Right atrium auricular region (tissue), 2 donors: Measurements from ENCODE around the gene CSRNP3. TPM values are rescaled to one million over a fixed set of nuclear protein-coding genes. Genes with fewer than 3 reads are reported as not detected.
A peak's percentile ranks its signal among the peaks of the same experiment; 100 is the strongest.

Experiments used
- DNase-seq: peaks from one replicate; pipeline ENCODE4 v3.0.0-alpha.2; 2019; ENCODE audit warnings: low spot score
- H3K27ac ChIP-seq, 2 donors: fragments of 200-600 bp; sonication (generic); 1 replicate in 1 of 2; 2 replicates in 1 of 2; pipeline ENCODE4 v1.5.1; 2016 to 2019
- H3K27me3 ChIP-seq, 2 donors: fragments of 200-600 bp; sonication (generic); one replicate each; pipeline versions ENCODE4 v1.5.1 to v1.6.0; 2017 to 2019
- H3K36me3 ChIP-seq: fragments of 200-600 bp; sonication (generic); one replicate; pipeline ENCODE4 v1.5.1; 2016
- H3K4me1 ChIP-seq, 2 donors: fragments of 200-600 bp; sonication (generic); one replicate each; pipeline versions ENCODE4 v1.5.1 to v1.6.0; 2017 to 2019
- H3K4me3 ChIP-seq, 2 donors: fragments of 200-600 bp; sonication (generic); 1 replicate in 1 of 2; 2 replicates in 1 of 2; pipeline ENCODE4 v1.5.1; 2017 to 2019; ENCODE audit warnings: mild to moderate bottlenecking in 1 of 2, moderate library complexity in 1 of 2
- H3K9me3 ChIP-seq, 2 donors: fragments of 200-600 bp; sonication (generic); one replicate each; pipeline ENCODE4 v1.5.1; 2019
- total RNA-seq, 2 donors: library from RNA; depleted of rRNA; stranded (reverse); fragments of >200 nt; gene quantifications; one replicate each; pipeline ENCODE4 v1.1.0, GENCODE V29; 2016
- TF ChIP-seq, protein P1 (sequence below), 2 donors: fragments of 200-600 bp; sonication (generic); IDR thresholded peaks; one replicate each; pipeline ENCODE4 v1.5.1; 2019; ENCODE audit warnings: antibody characterized with exemption in 2 of 2

CSRNP3 gene
- total RNA-seq, 2 donors from 2014 or later, result 1.3 to 4.5 TPM

GRCh38 chr2:165470361-165470760 is 863 bp downstream of the CSRNP3 start:
- H3K36me3 ChIP-seq, result no peaks in the 10 kb centered on the region

GRCh38 chr2:165471349-165471950 is 2.0 kb downstream of the CSRNP3 start:
- Histone ChIP-seq H3K36me3 (no peaks in the 10 kb centered on the region), H3K27ac (no peak overlapping the region), H3K9me3 (no peaks in the 10 kb centered on the region), H3K4me1 (no peaks in the 10 kb centered on the region), H3K4me3 (peak overlapping the region in 1 of 2 donors; percentile 14), H3K27me3 (no peaks in the 10 kb centered on the region)
- DNase-seq, result no peak
- TF ChIP-seq, protein P1, sequence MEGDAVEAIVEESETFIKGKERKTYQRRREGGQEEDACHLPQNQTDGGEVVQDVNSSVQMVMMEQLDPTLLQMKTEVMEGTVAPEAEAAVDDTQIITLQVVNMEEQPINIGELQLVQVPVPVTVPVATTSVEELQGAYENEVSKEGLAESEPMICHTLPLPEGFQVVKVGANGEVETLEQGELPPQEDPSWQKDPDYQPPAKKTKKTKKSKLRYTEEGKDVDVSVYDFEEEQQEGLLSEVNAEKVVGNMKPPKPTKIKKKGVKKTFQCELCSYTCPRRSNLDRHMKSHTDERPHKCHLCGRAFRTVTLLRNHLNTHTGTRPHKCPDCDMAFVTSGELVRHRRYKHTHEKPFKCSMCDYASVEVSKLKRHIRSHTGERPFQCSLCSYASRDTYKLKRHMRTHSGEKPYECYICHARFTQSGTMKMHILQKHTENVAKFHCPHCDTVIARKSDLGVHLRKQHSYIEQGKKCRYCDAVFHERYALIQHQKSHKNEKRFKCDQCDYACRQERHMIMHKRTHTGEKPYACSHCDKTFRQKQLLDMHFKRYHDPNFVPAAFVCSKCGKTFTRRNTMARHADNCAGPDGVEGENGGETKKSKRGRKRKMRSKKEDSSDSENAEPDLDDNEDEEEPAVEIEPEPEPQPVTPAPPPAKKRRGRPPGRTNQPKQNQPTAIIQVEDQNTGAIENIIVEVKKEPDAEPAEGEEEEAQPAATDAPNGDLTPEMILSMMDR (IDR thresholded peaks at IDR 0.05), result no peak

More at GRCh38 chr2:165470361-165470760, 863 bp downstream of the CSRNP3 start:
- H3K27me3 ChIP-seq, result no peaks in the 10 kb centered on the region
- H3K4me3 ChIP-seq, result peak overlapping the region; percentile 36 to 46
- TF ChIP-seq, protein P1 (IDR thresholded peaks at IDR 0.05), result no peak
- no peak overlapping the region for H3K27ac ChIP-seq
- no peaks in the 10 kb centered on the region for H3K9me3 ChIP-seq
- no peaks in the 10 kb centered on the region for H3K4me1 ChIP-seq
- DNase-seq, result no peak

DNA sequence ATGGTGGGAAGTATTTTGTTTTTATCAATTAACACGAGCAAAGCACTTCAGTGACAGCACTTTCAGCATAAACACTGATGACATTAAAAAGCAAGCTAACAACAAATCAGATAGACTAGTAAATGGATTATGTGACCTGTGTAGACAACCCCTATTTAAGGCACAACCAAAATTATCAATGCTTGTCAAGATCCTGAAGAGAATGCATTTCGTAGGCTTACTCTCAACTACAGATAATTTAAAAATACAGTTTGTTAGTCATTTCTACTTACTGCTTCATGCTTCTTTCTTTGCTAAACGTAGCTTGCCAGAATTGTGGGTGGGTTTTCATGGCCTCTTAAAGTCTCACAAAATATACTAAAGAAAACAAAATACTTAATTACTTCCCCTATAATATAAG is 3.4 kb downstream of the CSRNP3 start:
- H3K9me3 ChIP-seq, result no peaks in the 10 kb centered on the region
- no peak for DNase-seq
- TF ChIP-seq, protein P1 (IDR thresholded peaks at IDR 0.05), result no peak
- H3K36me3 ChIP-seq, result no peaks in the 10 kb centered on the region
- no peaks in the 10 kb centered on the region for H3K27me3 ChIP-seq
- H3K4me3 ChIP-seq, result no peak overlapping the region
- no peaks in the 10 kb centered on the region for H3K4me1 ChIP-seq
- no peak overlapping the region for H3K27ac ChIP-seq

- H3K4me1 ChIP-seq, result no peaks in the 10 kb centered on the region
- TF ChIP-seq, protein P1 (IDR thresholded peaks at IDR 0.05), result no peak
- H3K27ac ChIP-seq, result no peak overlapping the region
- no peak overlapping the region for H3K4me3 ChIP-seq
- DNase-seq, result no peak
- H3K9me3 ChIP-seq, result no peaks in the 10 kb centered on the region
- H3K27me3 ChIP-seq, result no peaks in the 10 kb centered on the region
- H3K36me3 ChIP-seq, result no peaks in the 10 kb centered on the region
These were observed 5.2 kb downstream of the CSRNP3 start for GRCh38 chr2:165474619-165475276.

DNA sequence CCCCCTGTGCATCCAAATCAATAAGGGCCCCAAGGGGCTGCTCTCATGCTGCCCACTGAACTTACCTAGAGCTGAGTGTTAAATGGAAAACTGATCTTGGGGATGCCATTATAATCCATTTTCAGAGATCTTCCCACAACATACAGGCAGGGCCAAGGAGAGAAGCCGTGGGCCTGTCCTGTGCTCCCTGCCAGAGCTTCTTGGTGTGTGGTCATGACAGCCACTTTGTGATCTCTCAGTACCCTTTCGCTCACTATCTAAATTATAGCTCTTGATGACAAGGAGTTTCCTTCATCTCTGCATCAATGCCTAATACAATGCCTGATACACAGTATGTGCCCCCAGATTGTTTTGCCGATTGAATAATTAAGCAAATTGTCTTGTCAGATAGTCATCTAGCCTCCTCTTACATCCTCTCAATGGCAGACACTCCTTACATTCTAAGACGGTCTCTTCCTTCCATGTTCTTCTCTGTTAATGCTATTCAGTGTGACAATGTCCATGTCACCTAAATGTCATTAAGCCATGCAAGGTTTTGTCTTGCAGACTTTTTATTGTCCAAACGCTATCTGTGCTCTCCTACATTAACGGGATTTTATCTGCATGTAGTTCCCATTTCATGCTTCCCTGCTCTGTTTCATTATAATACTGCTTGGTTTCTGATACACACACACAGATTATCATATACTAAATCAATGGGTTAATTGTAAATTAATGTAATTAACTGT is 5.9 kb downstream of the CSRNP3 start:
- TF ChIP-seq, protein P1 (IDR thresholded peaks at IDR 0.05), result no peak
- no peak overlapping the region for H3K4me3 ChIP-seq

More for the DNA sequence above, 5.9 kb downstream of the CSRNP3 start:
- Histone ChIP-seq H3K27me3 (no peaks in the 10 kb centered on the region), H3K9me3 (no peaks in the 10 kb centered on the region), H3K4me1 (no peaks in the 10 kb centered on the region), H3K27ac (no peak overlapping the region), H3K36me3 (no peaks in the 10 kb centered on the region)
- no peak for DNase-seq
